Panc1 (cell line): ENCODE data around the gene LRCH1.

Source experiments
- POLR2AphosphoS5 ChIP-seq: IDR thresholded peaks from 2 replicates; pipeline ENCODE4 v1.6.1; 2012; ENCODE audit warnings: mild to moderate bottlenecking, low read depth, low read length, moderate library complexity
- TF ChIP-seq, protein P1 (sequence below): fragments of 450-650 bp; IDR thresholded peaks from 2 replicates; pipeline ENCODE4 v1.5.1; 2017; ENCODE audit warnings: mild to moderate bottlenecking

DNA sequence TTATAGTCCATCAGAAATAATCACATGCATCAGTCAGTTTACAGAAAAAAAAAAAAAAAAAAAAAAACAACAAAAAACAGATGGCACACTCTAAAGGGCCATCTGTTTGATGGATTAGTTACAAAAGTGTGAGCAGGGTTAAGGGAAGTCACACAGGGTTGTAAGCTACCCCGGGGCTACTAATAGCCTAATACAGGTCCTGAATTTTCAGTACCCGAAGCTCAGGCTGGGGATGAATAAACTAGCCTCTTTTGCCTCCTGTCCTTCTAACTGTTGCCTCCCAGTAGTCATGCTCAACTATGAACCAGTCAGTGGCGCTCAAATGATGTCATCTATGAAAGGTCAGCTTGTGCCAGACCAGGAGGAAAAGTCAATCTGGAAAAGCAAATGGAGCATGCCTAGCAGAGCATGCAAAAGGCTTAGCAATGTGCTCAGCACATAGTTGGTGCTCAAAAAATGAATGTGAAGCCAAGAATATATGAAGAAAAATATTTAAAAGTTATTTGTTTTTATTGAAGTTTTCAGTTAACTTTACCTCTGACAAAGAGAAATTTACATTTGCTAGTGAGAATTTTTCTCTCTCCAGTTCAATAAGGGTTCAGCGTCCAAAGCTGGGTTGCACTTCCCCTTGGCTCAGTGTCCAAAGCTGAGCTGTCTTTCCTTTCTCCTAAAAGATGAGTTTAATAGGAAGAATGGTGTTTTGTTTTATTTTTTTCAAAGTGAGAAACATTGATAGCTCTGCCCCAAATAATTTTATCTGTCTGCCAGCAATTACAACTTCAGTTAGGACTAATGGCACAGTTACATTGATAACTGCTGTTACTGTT, 30.8 kb upstream of the LRCH1 start:
- no peak for TF ChIP-seq POLR2AphosphoS5
- TF ChIP-seq, protein P1, sequence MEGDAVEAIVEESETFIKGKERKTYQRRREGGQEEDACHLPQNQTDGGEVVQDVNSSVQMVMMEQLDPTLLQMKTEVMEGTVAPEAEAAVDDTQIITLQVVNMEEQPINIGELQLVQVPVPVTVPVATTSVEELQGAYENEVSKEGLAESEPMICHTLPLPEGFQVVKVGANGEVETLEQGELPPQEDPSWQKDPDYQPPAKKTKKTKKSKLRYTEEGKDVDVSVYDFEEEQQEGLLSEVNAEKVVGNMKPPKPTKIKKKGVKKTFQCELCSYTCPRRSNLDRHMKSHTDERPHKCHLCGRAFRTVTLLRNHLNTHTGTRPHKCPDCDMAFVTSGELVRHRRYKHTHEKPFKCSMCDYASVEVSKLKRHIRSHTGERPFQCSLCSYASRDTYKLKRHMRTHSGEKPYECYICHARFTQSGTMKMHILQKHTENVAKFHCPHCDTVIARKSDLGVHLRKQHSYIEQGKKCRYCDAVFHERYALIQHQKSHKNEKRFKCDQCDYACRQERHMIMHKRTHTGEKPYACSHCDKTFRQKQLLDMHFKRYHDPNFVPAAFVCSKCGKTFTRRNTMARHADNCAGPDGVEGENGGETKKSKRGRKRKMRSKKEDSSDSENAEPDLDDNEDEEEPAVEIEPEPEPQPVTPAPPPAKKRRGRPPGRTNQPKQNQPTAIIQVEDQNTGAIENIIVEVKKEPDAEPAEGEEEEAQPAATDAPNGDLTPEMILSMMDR: no peak
